CD8-positive, alpha-beta memory T cell (primary cell): Measurements from ENCODE around the gene PPP1R15B. TPM values are rescaled to one million over a fixed set of nuclear protein-coding genes. Genes with fewer than 3 reads are reported as not detected.
A peak's percentile ranks its signal among the peaks of the same experiment; 100 is the strongest.

Experiments
- CTCF ChIA-PET: fragments of 350-600 bp; sonication (Branson Sonifier 250); formaldehyde crosslinking; loops from one replicate; lab custom pipeline; 2021; ENCODE audit warnings: antibody characterized with exemption; lab: Charles Lee
- POLR2A ChIA-PET: fragments of 350-600 bp; sonication (Branson Sonifier 250); formaldehyde crosslinking; loops from one replicate; lab custom pipeline; 2021; ENCODE audit warnings: antibody characterized with exemption; lab: Charles Lee
- DNase-seq, 5 donors: peaks; one replicate each; pipeline versions ENCODE4 v3.0.0 to v3.0.0-alpha.2; 2020 to 2022; ENCODE audit warnings: mixed read lengths in 1 of 5
- H3K27ac ChIP-seq: one replicate; pipeline ENCODE4 v1.7.0; 2013; ENCODE audit warnings: low read depth, mild to moderate bottlenecking, low read length, moderate library complexity
- H3K27me3 ChIP-seq: 2 replicates; pipeline ENCODE4 v1.7.0; 2013; ENCODE audit warnings: low read length, mild to moderate bottlenecking; ENCODE audit not compliant: insufficient read depth, poor library complexity, severe bottlenecking
- H3K36me3 ChIP-seq: 2 replicates; pipeline ENCODE4 v1.7.0; 2013; ENCODE audit warnings: mild to moderate bottlenecking, low read length, moderate library complexity; ENCODE audit not compliant: insufficient read depth
- H3K4me1 ChIP-seq: 2 replicates; pipeline ENCODE4 v1.7.0; 2013; ENCODE audit warnings: mild to moderate bottlenecking, low read length, moderate library complexity; ENCODE audit not compliant: insufficient read depth
- H3K4me3 ChIP-seq: 2 replicates; pipeline ENCODE4 v1.7.0; 2013; ENCODE audit warnings: mild to moderate bottlenecking, low read length
- H3K9me3 ChIP-seq: 2 replicates; pipeline ENCODE4 v1.7.0; 2013; ENCODE audit warnings: mild to moderate bottlenecking, low read length
- H3K27ac Mint-ChIP-seq, 8 donors: one replicate each; pipeline ENCODE4 v1.8.0; 2020 to 2021; ENCODE audit warnings: mixed read lengths in 8 of 8, mild to moderate bottlenecking in 6 of 8, inconsistent platforms in 3 of 8, moderate library complexity in 3 of 8
- H3K27me3 Mint-ChIP-seq, 2 donors: one replicate each; pipeline ENCODE4 v1.8.0; 2020 to 2021; ENCODE audit warnings: mixed read lengths in 2 of 2, mild to moderate bottlenecking in 1 of 2, moderate library complexity in 1 of 2
- H3K36me3 Mint-ChIP-seq, 3 donors: one replicate each; pipeline ENCODE4 v1.8.0; 2020 to 2021; ENCODE audit warnings: mixed read lengths in 3 of 3, inconsistent platforms in 1 of 3, mild to moderate bottlenecking in 1 of 3
- H3K4me1 Mint-ChIP-seq, 3 donors: one replicate each; pipeline ENCODE4 v1.8.0; 2020 to 2021; ENCODE audit warnings: mixed read lengths in 3 of 3, inconsistent platforms in 1 of 3, mild to moderate bottlenecking in 1 of 3
- H3K4me3 Mint-ChIP-seq, 7 donors: one replicate each; pipeline ENCODE4 v1.8.0; 2020 to 2021; ENCODE audit warnings: mixed read lengths in 7 of 7, mild to moderate bottlenecking in 6 of 7, moderate library complexity in 4 of 7, inconsistent platforms in 2 of 7
- H3K9me3 Mint-ChIP-seq, 5 donors: one replicate each; pipeline ENCODE4 v1.8.0; 2020 to 2022; ENCODE audit warnings: mixed read lengths in 5 of 5, mild to moderate bottlenecking in 3 of 5, moderate library complexity in 2 of 5, inconsistent platforms in 1 of 5
- polyA plus RNA-seq: library from polyadenylated mRNA; unstranded; fragments of 300-500 nt; fragmentation: Illumina TruSeq; gene quantifications from one replicate; pipeline ENCODE4 v1.2.3, GENCODE V29; 2021
- total RNA-seq, 2 experiments: library from RNA; stranded (reverse); gene quantifications; one replicate each; pipeline ENCODE4 v1.2.3, GENCODE V29; 2021

PPP1R15B gene
- total and polyA plus RNA-seq, 3 experiments from 2014 or later, result 22.3 to 82.7 (median 80.4) TPM

- Histone ChIP-seq H3K4me3 (no peak overlapping the region), H3K4me1 (peaks cover 13% of the 10 kb centered on the region), H3K36me3 (no peaks in the 10 kb centered on the region), H3K9me3 (no peaks in the 10 kb centered on the region), H3K27me3 (no peaks in the 10 kb centered on the region), H3K27ac (no peak overlapping the region)
- Mint-ChIP-seq H3K4me1 (peaks cover 0 to 17% (median 6%) of the 10 kb centered on the region in 3 donors), H3K36me3 (peaks cover 0 to 2% (median 1%) of the 10 kb centered on the region in 3 donors), H3K4me3 (no peak overlapping the region), H3K27ac (peak overlapping the region in 3 of 8 donors; percentile 12 to 63 (median 38)), H3K9me3 (no peaks in the 10 kb centered on the region), H3K27me3 (no peaks in the 10 kb centered on the region)
- CTCF ChIA-PET, result interaction anchor here (4.1 kb wide), 1 partner anchor 8 kb away, joined by 21 read pairs; no protein-coding TSS in a partner anchor
- POLR2A ChIA-PET, result no interaction called here
- no peak for DNase-seq
Observed at GRCh38 chr1:204390751-204391466, 20.7 kb downstream of the PPP1R15B start.

- no peak overlapping the region for H3K27ac Mint-ChIP-seq
- no peaks in the 10 kb centered on the region for H3K27me3 Mint-ChIP-seq
- no peak overlapping the region for H3K4me3 ChIP-seq
- CTCF ChIA-PET, result interaction anchor here (1.8 kb wide), 1 partner anchor 13 kb away, joined by 9 read pairs; no protein-coding TSS in a partner anchor
- no peak for DNase-seq
- POLR2A ChIA-PET, result interaction anchor here (0.6 kb wide), 3 partner anchors 18 to 419 kb away, joined by 3 read pairs; no protein-coding TSS in a partner anchor
- no peaks in the 10 kb centered on the region for H3K36me3 Mint-ChIP-seq
- no peaks in the 10 kb centered on the region for H3K27me3 ChIP-seq
- H3K9me3 Mint-ChIP-seq, result no peaks in the 10 kb centered on the region
- peaks cover 5 to 11% (median 7%) of the 10 kb centered on the region in 3 donors for H3K4me1 Mint-ChIP-seq
- H3K27ac ChIP-seq, result no peak overlapping the region
- H3K4me3 Mint-ChIP-seq, result no peak overlapping the region
- no peaks in the 10 kb centered on the region for H3K9me3 ChIP-seq
- peaks cover 7% of the 10 kb centered on the region for H3K4me1 ChIP-seq
- H3K36me3 ChIP-seq, result no peaks in the 10 kb centered on the region
Observed at GRCh38 chr1:204385727-204386126, 25.9 kb downstream of the PPP1R15B start.

- peaks cover 4 to 5% (median 5%) of the 10 kb centered on the region in 3 donors for H3K4me1 Mint-ChIP-seq
- H3K36me3 Mint-ChIP-seq, result no peaks in the 10 kb centered on the region
- POLR2A ChIA-PET, result interaction anchor here (0.6 kb wide), 1 partner anchor 1625 kb away, joined by 4 read pairs; no protein-coding TSS in a partner anchor
Observed at GRCh38 chr1:204384636-204385352, 26.8 kb downstream of the PPP1R15B start.

GRCh38 chr1:204383163-204383904 lies 28.3 kb downstream of the PPP1R15B start:
- no peak overlapping the region for H3K4me3 ChIP-seq
- Mint-ChIP-seq H3K4me3 (no peak overlapping the region), H3K36me3 (no peaks in the 10 kb centered on the region), H3K27me3 (peaks cover 0 to 3% of the 10 kb centered on the region in 2 donors), H3K27ac (no peak overlapping the region), H3K9me3 (no peaks in the 10 kb centered on the region), H3K4me1 (peaks cover 4 to 7% (median 7%) of the 10 kb centered on the region in 3 donors)
- no peaks in the 10 kb centered on the region for H3K9me3 ChIP-seq
- H3K4me1 ChIP-seq, result peaks cover 3% of the 10 kb centered on the region
- H3K36me3 ChIP-seq, result no peaks in the 10 kb centered on the region
- ChIA-PET POLR2A (interaction anchor here (1.3 to 1.5 kb wide), 3 partner anchors 15 to 27 kb away, joined by 4 to 5 read pairs (median 4); no protein-coding TSS in a partner anchor), CTCF (interaction anchor here (2.4 to 2.7 kb wide), 2 partner anchors 11 to 15 kb away, joined by 7 to 23 read pairs; no protein-coding TSS in a partner anchor)
- H3K27ac ChIP-seq, result no peak overlapping the region
- no peak for DNase-seq
- H3K27me3 ChIP-seq, result no peaks in the 10 kb centered on the region

More at GRCh38 chr1:204384636-204385352, 26.8 kb downstream of the PPP1R15B start:
- no peak overlapping the region for H3K27ac ChIP-seq
- H3K4me3 Mint-ChIP-seq, result no peak overlapping the region
- no peaks in the 10 kb centered on the region for H3K36me3 ChIP-seq
- no peaks in the 10 kb centered on the region for H3K9me3 ChIP-seq
- no peak overlapping the region for H3K4me3 ChIP-seq
- no peaks in the 10 kb centered on the region for H3K27me3 ChIP-seq
- no peak overlapping the region for H3K27ac Mint-ChIP-seq
- H3K27me3 Mint-ChIP-seq, result no peaks in the 10 kb centered on the region
- H3K4me1 ChIP-seq, result no peaks in the 10 kb centered on the region
- CTCF ChIA-PET, result interaction anchor here (1.8 kb wide), 1 partner anchor 13 kb away, joined by 9 read pairs; no protein-coding TSS in a partner anchor
- no peak for DNase-seq
- no peaks in the 10 kb centered on the region for H3K9me3 Mint-ChIP-seq

GRCh38 chr1:204382714-204383083 lies 28.9 kb downstream of the PPP1R15B start:
- H3K4me1 Mint-ChIP-seq, result peaks cover 10 to 14% (median 13%) of the 10 kb centered on the region in 3 donors
- ChIA-PET POLR2A (interaction anchor here (1.3 to 1.5 kb wide), 3 partner anchors 15 to 28 kb away, joined by 4 to 5 read pairs (median 4); no protein-coding TSS in a partner anchor), CTCF (interaction anchor here (1.6 to 2.7 kb wide), 3 partner anchors 11 to 19 kb away, joined by 7 to 23 read pairs (median 9); no protein-coding TSS in a partner anchor)
- Histone ChIP-seq H3K4me1 (peaks cover 4% of the 10 kb centered on the region), H3K9me3 (no peaks in the 10 kb centered on the region), H3K27ac (no peak overlapping the region), H3K27me3 (no peaks in the 10 kb centered on the region), H3K36me3 (no peaks in the 10 kb centered on the region), H3K4me3 (peak overlapping the region; percentile 52)
- no peak for DNase-seq
- H3K4me3 Mint-ChIP-seq, result no peak overlapping the region
- no peak overlapping the region for H3K27ac Mint-ChIP-seq
- no peaks in the 10 kb centered on the region for H3K9me3 Mint-ChIP-seq
- H3K36me3 Mint-ChIP-seq, result no peaks in the 10 kb centered on the region
- H3K27me3 Mint-ChIP-seq, result peaks cover 3 to 9% of the 10 kb centered on the region in 2 donors

- ChIA-PET POLR2A (interaction anchor here (1.0 kb wide), 1 partner anchor 42 kb away, joined by 3 read pairs; no protein-coding TSS in a partner anchor), CTCF (interaction anchor here (0.8 to 2.7 kb wide), 4 partner anchors 8 to 34 kb away, joined by 3 to 7 read pairs (median 4); no protein-coding TSS in a partner anchor)
- H3K36me3 ChIP-seq, result no peaks in the 10 kb centered on the region
Observed at GRCh38 chr1:204380293-204380831, 31.3 kb downstream of the PPP1R15B start.

More at GRCh38 chr1:204380293-204380831, 31.3 kb downstream of the PPP1R15B start:
- H3K4me3 ChIP-seq, result no peak overlapping the region
- Mint-ChIP-seq H3K9me3 (no peaks in the 10 kb centered on the region), H3K27me3 (peaks cover 9 to 10% of the 10 kb centered on the region in 2 donors), H3K27ac (no peak overlapping the region), H3K4me3 (peak overlapping the region in 2 of 7 donors; percentile 1 to 62), H3K4me1 (peaks cover 12 to 17% (median 13%) of the 10 kb centered on the region in 3 donors), H3K36me3 (no peaks in the 10 kb centered on the region)
- no peaks in the 10 kb centered on the region for H3K9me3 ChIP-seq
- no peaks in the 10 kb centered on the region for H3K27me3 ChIP-seq
- H3K4me1 ChIP-seq, result peaks cover 4% of the 10 kb centered on the region
- H3K27ac ChIP-seq, result no peak overlapping the region
- DNase-seq, result no peak
